DMS53 (cell line): ENCODE data around the gene FAM110A.
"Not testable (repeated sequence)": the region's sequence is repeated elsewhere in the genome, so short reads cannot be mapped to it uniquely, and the experiment has no call there.

Source experiments
- DNase-seq: peaks from one replicate; lab custom pipeline; 2025; lab: John Stamatoyannopoulos, UW

FAM110A gene

GRCh38 chr20:873875-874607 is 40.5 kb downstream of the FAM110A start:
- DNase-seq, result no peak

- DNase-seq, result no peak
Observed at GRCh38 chr20:875115-875514, 41.6 kb downstream of the FAM110A start.

- no peak for DNase-seq
Observed at GRCh38 chr20:877814-878213, 44.3 kb downstream of the FAM110A start.

- no peak for DNase-seq
Observed at GRCh38 chr20:878511-879307, 45.2 kb downstream of the FAM110A start.

- DNase-seq, result no peak
Observed at GRCh38 chr20:879626-880025, 46.1 kb downstream of the FAM110A start.

GRCh38 chr20:881051-881782 is 47.7 kb downstream of the FAM110A start:
- peak; percentile 30 for DNase-seq

- DNase-seq, result no peak
Observed at GRCh38 chr20:881783-882144, 48.2 kb downstream of the FAM110A start.

- DNase-seq, result peak; percentile 14
Observed at GRCh38 chr20:884983-885952, 51.8 kb downstream of the FAM110A start.

- DNase-seq, result no peak
Observed at GRCh38 chr20:887137-887536, 53.6 kb downstream of the FAM110A start.

- no peak for DNase-seq
Observed at GRCh38 chr20:888057-888456, 54.5 kb downstream of the FAM110A start.

- peak; percentile 15 for DNase-seq
Observed at GRCh38 chr20:889106-889505, 55.6 kb downstream of the FAM110A start.

- DNase-seq, result no peak
Observed at GRCh38 chr20:889932-890463, 56.5 kb downstream of the FAM110A start.

- DNase-seq, result no peak
Observed at GRCh38 chr20:890666-891057, 57.1 kb downstream of the FAM110A start.

GRCh38 chr20:891058-891705 is 57.7 kb downstream of the FAM110A start:
- DNase-seq, result no peak

- no peak for DNase-seq
Observed at GRCh38 chr20:891706-892080, 58.2 kb downstream of the FAM110A start.

GRCh38 chr20:892371-892770 is 58.9 kb downstream of the FAM110A start:
- not testable (repeated sequence) for DNase-seq
